T-helper 1 cell (primary cell): ENCODE data around the gene NALCN.

Experiments
- DNase-seq, 5 donors: peaks; one replicate each; pipeline ENCODE4 v3.0.0-alpha.2; 2012 to 2020
- total RNA-seq, 4 donors: gene quantifications; one replicate each; lab custom pipeline; 2026; lab: John Stamatoyannopoulos, UW

The NALCN gene
- 0 to 0.15 (median 0.06) reads per million in 4 donors for total RNA-seq

- DNase-seq, result no peak
Observed at GRCh38 chr13:101416181-101417042, at the start of gene NALCN. TSS of gene NALCN (minus strand) at chr13:101416508. CDS start at chr13:101399126, 17,382 bp downstream.

- DNase-seq, result no peak
Observed at GRCh38 chr13:101465877-101466276, 49.6 kb upstream of the NALCN start.

GRCh38 chr13:101457176-101457575 is 40.9 kb upstream of the NALCN start:
- no peak for DNase-seq

- no peak for DNase-seq
Observed at GRCh38 chr13:101455863-101456262, 39.6 kb upstream of the NALCN start.

GRCh38 chr13:101454767-101455166 is 38.5 kb upstream of the NALCN start:
- no peak for DNase-seq

GRCh38 chr13:101453784-101454201 is 37.5 kb upstream of the NALCN start:
- no peak for DNase-seq

GRCh38 chr13:101452519-101453485 is 36.5 kb upstream of the NALCN start, which contains the start of gene ITGBL1:
TSS of gene ITGBL1 (plus strand) at chr13:101452675. CDS start at chr13:101452834, 159 bp downstream.
- no peak for DNase-seq

- DNase-seq, result no peak
Observed at GRCh38 chr13:101451641-101452040, 35.3 kb upstream of the NALCN start.

- no peak for DNase-seq
Observed at GRCh38 chr13:101450749-101451130, 34.4 kb upstream of the NALCN start.

- no peak for DNase-seq
Observed at GRCh38 chr13:101449790-101450748, 33.8 kb upstream of the NALCN start.

- no peak for DNase-seq
Observed at GRCh38 chr13:101447852-101448251, 31.5 kb upstream of the NALCN start.

GRCh38 chr13:101434486-101434885 is 18.2 kb upstream of the NALCN start:
- no peak for DNase-seq

GRCh38 chr13:101433895-101434294 is 17.6 kb upstream of the NALCN start:
- DNase-seq, result no peak

- no peak for DNase-seq
Observed at GRCh38 chr13:101429733-101430132, 13.4 kb upstream of the NALCN start.

- DNase-seq, result no peak
Observed at GRCh38 chr13:101425623-101426022, 9.3 kb upstream of the NALCN start.

- DNase-seq, result no peak
Observed at GRCh38 chr13:101425156-101425471, 8.8 kb upstream of the NALCN start.

- no peak for DNase-seq
Observed at GRCh38 chr13:101424381-101425155, 8.3 kb upstream of the NALCN start.

- no peak for DNase-seq
Observed at GRCh38 chr13:101423872-101424271, 7.6 kb upstream of the NALCN start.

GRCh38 chr13:101417501-101417900 is 1.2 kb upstream of the NALCN start:
- no peak for DNase-seq

- no peak for DNase-seq
Observed at GRCh38 chr13:101417043-101417406, 717 bp upstream of the NALCN start.
